Lower leg skin (tissue), 3 donors: ENCODE measurements around the gene TNS3.

Experiments
- CTCF ChIP-seq, 3 donors: fragments of 450-650 bp; IDR thresholded peaks; one replicate each; pipeline ENCODE4 v1.5.1; 2016; ENCODE audit warnings: antibody characterized with exemption in 3 of 3, mild to moderate bottlenecking in 3 of 3, moderate library complexity in 2 of 3
- POLR2A ChIP-seq, 2 donors: fragments of 450-650 bp; IDR thresholded peaks; one replicate each; pipeline ENCODE4 v1.6.1; 2016 to 2017; ENCODE audit warnings: antibody characterized with exemption in 2 of 2, mild to moderate bottlenecking in 1 of 2, moderate library complexity in 1 of 2

DNA sequence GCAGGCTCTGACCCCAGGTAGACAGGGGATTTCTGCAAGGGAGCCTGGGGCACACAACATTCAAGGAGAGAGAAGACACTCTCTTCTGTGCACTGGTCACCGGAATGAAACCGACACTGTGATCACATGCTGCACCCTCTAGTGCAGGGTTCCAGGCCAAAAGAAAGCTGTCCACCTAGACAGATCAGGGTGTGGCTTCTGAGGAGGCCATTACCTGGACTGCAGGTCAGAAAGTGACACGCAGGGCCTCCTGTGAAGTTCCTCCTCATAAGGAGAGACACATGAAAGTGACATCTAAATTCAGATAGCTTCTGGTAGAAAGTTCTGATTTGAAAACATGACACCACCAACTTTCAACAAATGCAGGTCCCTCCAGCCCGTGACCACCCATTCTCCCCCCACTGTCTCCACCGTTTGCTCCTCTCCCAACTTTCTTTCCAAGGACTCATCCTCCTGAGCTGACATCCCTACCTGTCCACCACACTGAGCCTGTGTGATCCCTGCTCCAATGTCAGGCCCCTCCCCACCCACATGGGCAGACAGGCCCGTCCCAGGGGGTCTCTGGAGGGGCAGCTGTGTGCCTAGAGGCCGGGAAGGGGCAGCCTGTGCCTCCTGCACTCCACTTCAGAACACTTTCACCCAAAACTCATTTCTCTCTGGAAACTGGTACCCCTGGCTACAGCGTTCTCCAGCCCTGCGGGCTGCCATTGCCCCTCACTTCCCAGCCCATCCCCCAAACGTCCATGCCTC lies 198.0 kb downstream of the TNS3 start:
- TF ChIP-seq CTCF (IDR thresholded peaks at IDR 0.05) = no peak
- no peak for TF ChIP-seq POLR2A (IDR thresholded peaks at IDR 0.05)
